PFSK-1 (cell line): Measurements from ENCODE around the gene ZNF613.

Experiments used
- FOXP2 ChIP-seq: optimal IDR thresholded peaks from 2 replicates; pipeline ENCODE3; 2011; ENCODE audit warnings: borderline replicate concordance, control low read depth, inconsistent platforms; ENCODE audit not compliant: insufficient read depth; ENCODE audit errors: extremely low read length, extremely low read depth
- POLR2AphosphoS5 ChIP-seq: IDR thresholded peaks from 2 replicates; pipeline ENCODE4 v1.6.1; 2012; ENCODE audit warnings: low read depth, mild to moderate bottlenecking, control low read depth, low read length, moderate library complexity
- SIN3A ChIP-seq: IDR thresholded peaks from 2 replicates; pipeline ENCODE4 v1.6.1; 2012; ENCODE audit warnings: mild to moderate bottlenecking, low read length, moderate library complexity, borderline replicate concordance; ENCODE audit not compliant: insufficient read depth
- TAF1 ChIP-seq: IDR thresholded peaks from 2 replicates; pipeline ENCODE4 v1.6.1; 2012; ENCODE audit warnings: low read length, control low read depth, borderline replicate concordance; ENCODE audit not compliant: insufficient read depth
- TF ChIP-seq, protein P1 (sequence below), 2 experiments: IDR thresholded peaks; 2 replicates each; pipeline versions ENCODE4 v1.6.1 to v1.8.0; 2011 to 2012; ENCODE audit warnings: low read depth in 2 of 2, low read length in 2 of 2, control low read depth in 1 of 2, inconsistent platforms in 1 of 2, mild to moderate bottlenecking in 1 of 2, moderate library complexity in 1 of 2; ENCODE audit not compliant: insufficient read depth in 1 of 2

Gene ZNF613

DNA sequence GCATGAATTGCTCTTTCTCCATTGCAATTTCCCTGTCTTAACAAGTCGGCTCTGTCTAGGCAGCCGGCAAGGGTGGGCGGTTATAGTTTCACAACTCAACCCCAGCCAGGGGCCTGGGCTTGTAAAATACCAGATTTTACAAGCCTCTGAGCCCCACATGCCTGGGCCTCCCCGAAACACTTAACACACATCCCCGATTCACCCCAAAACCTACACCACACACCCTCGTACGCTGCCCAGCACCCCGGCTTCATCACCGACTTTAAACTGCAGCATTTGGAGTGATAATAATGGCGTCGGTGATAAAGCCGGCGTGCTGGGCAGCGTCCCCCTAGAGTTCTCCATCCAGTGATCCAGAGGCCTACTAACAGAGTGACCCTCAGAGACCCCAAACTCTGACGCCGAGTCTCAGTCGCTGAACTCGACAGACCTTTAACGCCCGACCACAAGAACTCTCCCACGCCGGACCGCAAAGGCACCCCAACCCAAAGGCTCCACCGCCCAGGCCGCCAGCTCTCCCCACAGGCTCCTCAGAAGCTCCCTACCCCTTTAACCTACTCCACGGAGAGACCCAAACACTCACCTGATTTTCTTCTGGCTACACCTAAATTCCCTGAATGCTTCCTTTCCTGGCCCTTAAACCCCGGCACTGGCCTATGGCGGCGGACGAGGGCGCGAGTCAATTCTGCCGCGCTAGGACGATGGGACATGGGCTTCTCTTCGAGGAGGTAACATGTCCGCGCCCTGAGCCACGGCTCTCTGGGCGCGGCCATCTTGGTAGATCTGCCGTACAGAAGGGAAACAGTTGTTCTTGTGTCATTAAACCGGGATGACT, 22.7 kb upstream of the ZNF613 start, which contains the start of gene ZNF649:
TSS of gene ZNF649 (minus strand) at position 687 of the 835 bp plus-strand sequence. CDS start 4,910 bp downstream, outside the sequence.
- TF ChIP-seq, protein P1, sequence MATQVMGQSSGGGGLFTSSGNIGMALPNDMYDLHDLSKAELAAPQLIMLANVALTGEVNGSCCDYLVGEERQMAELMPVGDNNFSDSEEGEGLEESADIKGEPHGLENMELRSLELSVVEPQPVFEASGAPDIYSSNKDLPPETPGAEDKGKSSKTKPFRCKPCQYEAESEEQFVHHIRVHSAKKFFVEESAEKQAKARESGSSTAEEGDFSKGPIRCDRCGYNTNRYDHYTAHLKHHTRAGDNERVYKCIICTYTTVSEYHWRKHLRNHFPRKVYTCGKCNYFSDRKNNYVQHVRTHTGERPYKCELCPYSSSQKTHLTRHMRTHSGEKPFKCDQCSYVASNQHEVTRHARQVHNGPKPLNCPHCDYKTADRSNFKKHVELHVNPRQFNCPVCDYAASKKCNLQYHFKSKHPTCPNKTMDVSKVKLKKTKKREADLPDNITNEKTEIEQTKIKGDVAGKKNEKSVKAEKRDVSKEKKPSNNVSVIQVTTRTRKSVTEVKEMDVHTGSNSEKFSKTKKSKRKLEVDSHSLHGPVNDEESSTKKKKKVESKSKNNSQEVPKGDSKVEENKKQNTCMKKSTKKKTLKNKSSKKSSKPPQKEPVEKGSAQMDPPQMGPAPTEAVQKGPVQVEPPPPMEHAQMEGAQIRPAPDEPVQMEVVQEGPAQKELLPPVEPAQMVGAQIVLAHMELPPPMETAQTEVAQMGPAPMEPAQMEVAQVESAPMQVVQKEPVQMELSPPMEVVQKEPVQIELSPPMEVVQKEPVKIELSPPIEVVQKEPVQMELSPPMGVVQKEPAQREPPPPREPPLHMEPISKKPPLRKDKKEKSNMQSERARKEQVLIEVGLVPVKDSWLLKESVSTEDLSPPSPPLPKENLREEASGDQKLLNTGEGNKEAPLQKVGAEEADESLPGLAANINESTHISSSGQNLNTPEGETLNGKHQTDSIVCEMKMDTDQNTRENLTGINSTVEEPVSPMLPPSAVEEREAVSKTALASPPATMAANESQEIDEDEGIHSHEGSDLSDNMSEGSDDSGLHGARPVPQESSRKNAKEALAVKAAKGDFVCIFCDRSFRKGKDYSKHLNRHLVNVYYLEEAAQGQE (IDR thresholded peaks at IDR 0.05; ENCODE audit: insufficient read depth in 1 of 2, low read depth in 2 of 2, low read length in 2 of 2) = no peak
- TF ChIP-seq FOXP2 (no peak), POLR2AphosphoS5 (peak; percentile 74; the same call in 1 of the 2 replicates)

DNA sequence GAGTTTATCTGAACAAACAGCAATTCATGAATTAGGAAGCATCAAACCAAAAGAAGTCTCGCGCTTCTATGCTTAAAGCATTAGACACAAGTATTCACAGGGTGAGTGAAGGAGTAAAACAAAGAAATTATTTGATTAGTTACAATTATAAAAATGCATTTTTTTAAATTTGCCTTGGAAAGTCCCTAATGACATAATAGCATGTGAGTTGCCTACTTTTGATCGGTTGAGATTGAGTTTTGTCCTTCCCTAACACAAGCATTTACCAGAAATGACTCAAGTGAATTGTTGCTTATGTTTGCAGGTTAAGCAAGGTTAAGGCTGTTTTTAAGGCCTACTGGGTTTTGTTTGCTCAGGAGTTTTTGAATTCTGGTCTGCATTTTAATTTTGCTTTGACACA, 22.1 kb upstream of the ZNF613 start:
- TF ChIP-seq, protein P1 (IDR thresholded peaks at IDR 0.05; ENCODE audit: insufficient read depth in 1 of 2, low read depth in 2 of 2, low read length in 2 of 2) = no peak
- TF ChIP-seq POLR2AphosphoS5 (no peak), SIN3A (no peak), FOXP2 (no peak), TAF1 (no peak)

DNA sequence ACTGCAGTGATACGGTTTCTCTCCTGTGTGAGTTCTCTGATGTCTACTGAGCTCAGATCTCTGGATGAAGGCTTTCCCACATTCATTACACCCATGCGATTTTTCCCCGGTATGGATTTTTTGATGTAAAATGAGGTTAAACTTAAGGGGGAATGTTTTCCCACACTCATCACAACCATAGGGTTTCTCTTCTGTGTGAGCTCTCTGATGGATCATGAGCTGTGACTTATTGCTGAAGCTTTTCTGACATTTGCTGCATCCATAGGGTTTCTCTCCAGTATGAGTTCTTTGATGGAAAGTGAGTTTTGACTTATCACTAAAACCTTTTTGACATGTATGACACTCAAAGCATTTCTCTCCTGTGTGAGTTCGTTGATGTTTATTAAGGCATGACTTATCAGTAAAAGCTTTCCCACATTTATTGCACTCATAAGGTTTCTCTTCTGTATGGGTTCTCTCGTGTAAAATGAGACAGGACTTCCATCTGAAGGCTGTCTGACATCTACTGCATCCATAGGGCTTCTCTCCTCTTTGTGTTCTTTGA, 11.9 kb upstream of the ZNF613 start:
- TF ChIP-seq TAF1 (no peak), SIN3A (no peak), FOXP2 (no peak), POLR2AphosphoS5 (no peak)
- TF ChIP-seq, protein P1 (IDR thresholded peaks at IDR 0.05; ENCODE audit: insufficient read depth in 1 of 2, low read depth in 2 of 2, low read length in 2 of 2) = no peak

DNA sequence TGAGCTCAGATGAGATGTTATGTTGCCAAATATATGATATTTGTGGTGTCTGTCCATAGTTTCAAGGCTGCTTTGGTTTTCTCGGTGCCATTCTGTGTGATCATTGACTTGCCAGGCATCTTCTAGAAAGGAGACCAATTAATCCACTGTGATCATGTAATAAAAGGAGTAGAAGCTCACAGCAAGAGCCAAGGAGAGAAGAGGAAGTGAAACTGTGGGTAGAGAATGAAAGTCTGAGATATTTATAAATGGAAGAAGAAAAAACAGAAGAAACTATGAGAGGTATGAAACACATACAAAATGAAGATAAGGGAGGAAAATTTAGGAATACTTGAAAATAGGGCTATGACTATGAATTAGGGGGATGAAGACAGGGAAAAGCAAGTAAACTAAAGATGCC, 11.1 kb upstream of the ZNF613 start:
- TF ChIP-seq, protein P1 (IDR thresholded peaks at IDR 0.05; ENCODE audit: insufficient read depth in 1 of 2, low read depth in 2 of 2, low read length in 2 of 2) = no peak
- no peak for TF ChIP-seq SIN3A
- TF ChIP-seq POLR2AphosphoS5 = no peak
- TF ChIP-seq TAF1 = no peak
- TF ChIP-seq FOXP2 = no peak

DNA sequence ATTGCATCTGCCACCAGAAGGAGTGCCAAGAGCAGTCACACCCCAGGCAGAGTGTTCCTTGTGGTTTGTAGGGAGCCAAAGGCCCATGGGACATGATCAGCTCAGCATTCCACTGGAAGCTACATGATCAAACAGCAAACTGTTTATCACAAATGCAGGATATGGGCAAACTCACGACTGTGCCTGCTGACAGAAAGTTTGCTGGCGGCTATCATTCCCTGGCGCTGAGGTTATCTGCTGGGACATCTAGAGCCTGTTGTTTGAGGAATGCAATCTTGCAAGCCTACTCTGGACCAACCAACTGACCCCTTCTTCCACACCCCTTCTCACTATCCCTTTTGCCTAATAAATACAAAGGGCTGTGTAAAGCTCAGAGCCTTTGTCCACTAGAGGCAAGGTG, 7.7 kb upstream of the ZNF613 start:
- no peak for TF ChIP-seq POLR2AphosphoS5
- TF ChIP-seq SIN3A = no peak
